Measurements from ENCODE around the gene TGDS. TPM values are rescaled to one million over a fixed set of nuclear protein-coding genes. Genes with fewer than 3 reads are reported as not detected.

TGDS gene
- total RNA-seq, 2 donors from 2014 or later: 7.4 to 7.6 TPM

DNA sequence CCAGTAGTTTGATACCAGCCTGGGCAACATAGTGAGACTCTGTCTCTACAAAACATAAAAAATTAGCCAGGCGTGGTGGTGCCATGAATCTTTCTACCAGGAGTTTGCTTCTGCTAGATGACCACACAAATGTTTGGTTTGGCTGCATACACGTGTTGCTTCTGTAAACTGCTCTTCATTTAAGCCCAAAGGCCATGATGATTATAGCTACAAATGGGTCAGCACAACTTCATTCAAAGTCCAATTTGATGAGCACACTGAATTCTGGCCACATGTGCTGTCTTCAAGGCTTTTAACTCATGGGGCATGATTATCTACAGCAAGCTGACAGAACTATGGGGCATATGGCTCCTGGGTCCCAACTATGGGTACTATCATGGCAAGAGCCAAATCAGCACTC is 70.2 kb downstream of the TGDS start:
- intact Hi-C loops (cut with DNase I): no loop called here
- DNase-seq (ENCODE audit: low spot score): no peak

DNA sequence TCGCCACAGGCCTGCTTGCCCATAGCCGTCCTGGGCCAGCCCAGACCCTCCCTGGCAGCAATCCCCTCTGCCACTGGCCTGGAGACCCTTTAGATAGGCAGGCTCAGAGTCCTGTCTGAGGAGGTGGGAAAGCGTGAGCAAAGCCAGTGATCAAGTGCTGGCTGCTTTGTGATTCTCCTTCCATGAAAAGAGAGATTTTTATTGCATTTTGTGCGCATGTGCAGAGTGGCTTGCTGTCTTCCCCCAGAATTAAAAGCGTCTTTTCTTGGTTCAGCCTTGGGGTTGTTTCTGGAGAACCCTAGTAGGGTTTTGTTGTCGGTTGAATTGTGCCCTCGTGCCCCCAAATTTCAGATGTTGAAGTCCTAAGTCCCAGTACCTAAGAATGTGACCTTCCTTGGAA is 71.5 kb downstream of the TGDS start:
- DNase-seq (ENCODE audit: low spot score): no peak
- intact Hi-C loops (cut with DNase I): no loop called here

Other genes with a start within 250 kb of the TGDS start
- under 1 TPM; 0.19 to 0.32 TPM for gene DCT, start 116.5 kb downstream of the TGDS start, total RNA-seq
- 1 to 10 TPM; 5.4 to 6.5 TPM for gene GPR180, start 5.7 kb upstream of the TGDS start, total RNA-seq
- under 1 TPM in 1 of 2 donors, not detected in 1; 0.10 TPM for gene SOX21, start 116.4 kb upstream of the TGDS start, total RNA-seq

Measured in posterior vena cava (tissue), 2 donors.